Uterus (tissue), 4 donors: ENCODE data around the gene TTC34. TPM values are rescaled to one million over a fixed set of nuclear protein-coding genes. Genes with fewer than 3 reads are reported as not detected.

Source experiments
- DNase-seq, 2 donors: peaks; one replicate each; pipeline ENCODE4 v3.0.0-alpha.2; 2019 to 2020
- H3K27ac ChIP-seq, 2 donors: fragments of 200-600 bp; sonication (generic); 1 replicate in 1 of 2; 2 replicates in 1 of 2; pipeline ENCODE4 v1.5.1; 2016 to 2018
- H3K27me3 ChIP-seq, 2 donors: fragments of 200-600 bp; sonication (generic); one replicate each; pipeline ENCODE4 v1.5.1; 2018 to 2019; ENCODE audit warnings: control low read depth in 1 of 2
- H3K36me3 ChIP-seq, 2 donors: fragments of 200-600 bp; sonication (generic); one replicate each; pipeline ENCODE4 v1.5.1; 2019; ENCODE audit warnings: control low read depth in 1 of 2
- H3K4me1 ChIP-seq, 2 donors: fragments of 200-600 bp; sonication (generic); one replicate each; pipeline ENCODE4 v1.5.1; 2018 to 2019; ENCODE audit warnings: control low read depth in 1 of 2
- H3K4me3 ChIP-seq, 2 donors: fragments of 200-600 bp; sonication (generic); 1 replicate in 1 of 2; 2 replicates in 1 of 2; pipeline ENCODE4 v1.5.1; 2018 to 2019; ENCODE audit warnings: mild to moderate bottlenecking in 1 of 2
- H3K9me3 ChIP-seq, 2 donors: fragments of 200-600 bp; sonication (generic); one replicate each; pipeline ENCODE4 v1.5.1; 2019; ENCODE audit warnings: control low read depth in 1 of 2
- POLR2A ChIP-seq, 2 donors: fragments of 450-650 bp; IDR thresholded peaks; one replicate each; pipeline ENCODE4 v1.6.1; 2016; ENCODE audit warnings: antibody characterized with exemption in 2 of 2, mild to moderate bottlenecking in 1 of 2, moderate library complexity in 1 of 2
- intact Hi-C: fragments of 100-400 bp; cut with DNase I; formaldehyde crosslinking; loops from one replicate; pipeline ENCODE4 v1.15.1; 2023; ENCODE audit warnings: low total_unique reads
- total RNA-seq, 4 donors: library from RNA; depleted of rRNA in 3 of 4; stranded (reverse); fragments of >200 nt in 3 of 4; gene quantifications; one replicate each; pipeline versions ENCODE4 v1.1.0 to v1.2.4, GENCODE V29; 2014 to 2023
- TF ChIP-seq, protein P1 (sequence below), 4 experiments: fragments of 200-600 bp in 2 of 4; fragments of 450-650 bp in 2 of 4; sonication (generic) in 2 of 4; IDR thresholded peaks; one replicate each; pipeline ENCODE4 v1.5.1; 2016 to 2019; ENCODE audit warnings: antibody characterized with exemption in 4 of 4, mild to moderate bottlenecking in 2 of 4, moderate library complexity in 1 of 4
- donor health status: DM: yes; HTN: yes; CAD: no.

The TTC34 gene
- total RNA-seq, 4 donors from 2014 or later: 0.29 to 2.9 (median 0.43) TPM

DNA sequence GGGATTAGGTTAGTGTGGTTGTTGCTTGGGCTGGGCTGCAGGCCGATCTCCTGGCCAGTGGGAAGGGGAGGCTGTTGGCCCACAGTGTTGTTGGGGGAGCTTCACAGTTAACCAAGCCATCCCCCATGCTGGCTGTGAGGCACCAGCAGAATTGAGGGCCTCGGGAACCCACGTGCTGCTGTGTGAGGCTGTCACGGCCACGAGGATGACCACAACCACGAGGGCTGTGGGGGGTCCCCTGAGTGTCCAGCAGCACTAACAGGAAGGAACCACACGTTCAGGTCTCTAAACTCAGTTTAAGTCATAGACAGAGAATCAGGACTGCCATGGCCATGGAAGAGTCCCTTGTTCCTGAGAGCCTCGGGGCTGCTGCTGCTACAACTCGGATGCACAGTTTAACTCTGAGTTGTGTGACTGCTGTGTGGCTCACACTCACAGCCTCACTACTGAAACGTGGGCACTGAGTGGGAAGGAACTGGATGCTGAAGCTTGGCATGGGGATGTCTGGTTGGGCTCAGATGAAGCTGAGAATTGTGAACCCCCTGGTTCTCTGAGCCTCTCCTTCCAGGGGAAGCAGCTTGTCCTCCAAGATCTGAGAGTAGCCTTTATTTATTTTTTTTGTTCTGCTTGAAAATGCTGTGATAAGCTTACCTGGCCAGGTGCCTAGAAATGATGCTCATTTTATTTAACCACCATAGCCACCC is 163.9 kb downstream of the TTC34 start:
- no peak for TF ChIP-seq POLR2A (IDR thresholded peaks at IDR 0.05)
- TF ChIP-seq, protein P1, sequence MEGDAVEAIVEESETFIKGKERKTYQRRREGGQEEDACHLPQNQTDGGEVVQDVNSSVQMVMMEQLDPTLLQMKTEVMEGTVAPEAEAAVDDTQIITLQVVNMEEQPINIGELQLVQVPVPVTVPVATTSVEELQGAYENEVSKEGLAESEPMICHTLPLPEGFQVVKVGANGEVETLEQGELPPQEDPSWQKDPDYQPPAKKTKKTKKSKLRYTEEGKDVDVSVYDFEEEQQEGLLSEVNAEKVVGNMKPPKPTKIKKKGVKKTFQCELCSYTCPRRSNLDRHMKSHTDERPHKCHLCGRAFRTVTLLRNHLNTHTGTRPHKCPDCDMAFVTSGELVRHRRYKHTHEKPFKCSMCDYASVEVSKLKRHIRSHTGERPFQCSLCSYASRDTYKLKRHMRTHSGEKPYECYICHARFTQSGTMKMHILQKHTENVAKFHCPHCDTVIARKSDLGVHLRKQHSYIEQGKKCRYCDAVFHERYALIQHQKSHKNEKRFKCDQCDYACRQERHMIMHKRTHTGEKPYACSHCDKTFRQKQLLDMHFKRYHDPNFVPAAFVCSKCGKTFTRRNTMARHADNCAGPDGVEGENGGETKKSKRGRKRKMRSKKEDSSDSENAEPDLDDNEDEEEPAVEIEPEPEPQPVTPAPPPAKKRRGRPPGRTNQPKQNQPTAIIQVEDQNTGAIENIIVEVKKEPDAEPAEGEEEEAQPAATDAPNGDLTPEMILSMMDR (IDR thresholded peaks at IDR 0.05): no peak
- DNase-seq: no peak
- Histone ChIP-seq H3K27me3 (peaks cover 0 to 4% of the 10 kb centered on the region in 2 donors), H3K36me3 (no peaks in the 10 kb centered on the region), H3K9me3 (no peaks in the 10 kb centered on the region), H3K27ac (no peak overlapping the region), H3K4me1 (peaks cover 0 to 8% of the 10 kb centered on the region in 2 donors), H3K4me3 (no peak overlapping the region)
- intact Hi-C loops: no loop called here

DNA sequence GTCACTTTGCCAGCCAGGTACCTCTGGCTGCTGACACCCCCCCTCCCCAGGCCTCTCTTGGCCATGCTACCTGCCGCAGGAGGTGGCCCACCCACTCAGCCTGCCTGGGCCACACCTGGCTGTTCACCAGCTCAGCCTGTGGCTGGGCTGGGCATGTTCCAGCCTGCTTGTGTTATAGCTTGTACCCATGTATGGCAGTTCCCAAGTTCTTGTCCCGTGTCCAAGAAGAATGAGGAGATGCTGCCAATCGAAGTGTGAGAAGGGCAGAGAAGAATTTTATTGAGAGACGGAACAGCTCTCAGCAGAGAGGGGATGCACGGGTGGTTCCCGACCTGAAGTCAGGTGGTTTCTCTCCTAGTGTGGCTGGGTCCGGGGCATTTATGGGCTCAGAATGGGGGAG is 164.8 kb downstream of the TTC34 start:
- H3K4me1 ChIP-seq: peaks cover 0 to 1% of the 10 kb centered on the region in 2 donors
- H3K27me3 ChIP-seq: peaks cover 4% of the 10 kb centered on the region in 2 donors
- DNase-seq: no peak
- TF ChIP-seq, protein P1 (IDR thresholded peaks at IDR 0.05): no peak
- no peak for TF ChIP-seq POLR2A (IDR thresholded peaks at IDR 0.05)
- intact Hi-C loops: no loop called here
- H3K9me3 ChIP-seq: no peaks in the 10 kb centered on the region
- H3K36me3 ChIP-seq: no peaks in the 10 kb centered on the region
- no peak overlapping the region for H3K27ac ChIP-seq
- H3K4me3 ChIP-seq: no peak overlapping the region

DNA sequence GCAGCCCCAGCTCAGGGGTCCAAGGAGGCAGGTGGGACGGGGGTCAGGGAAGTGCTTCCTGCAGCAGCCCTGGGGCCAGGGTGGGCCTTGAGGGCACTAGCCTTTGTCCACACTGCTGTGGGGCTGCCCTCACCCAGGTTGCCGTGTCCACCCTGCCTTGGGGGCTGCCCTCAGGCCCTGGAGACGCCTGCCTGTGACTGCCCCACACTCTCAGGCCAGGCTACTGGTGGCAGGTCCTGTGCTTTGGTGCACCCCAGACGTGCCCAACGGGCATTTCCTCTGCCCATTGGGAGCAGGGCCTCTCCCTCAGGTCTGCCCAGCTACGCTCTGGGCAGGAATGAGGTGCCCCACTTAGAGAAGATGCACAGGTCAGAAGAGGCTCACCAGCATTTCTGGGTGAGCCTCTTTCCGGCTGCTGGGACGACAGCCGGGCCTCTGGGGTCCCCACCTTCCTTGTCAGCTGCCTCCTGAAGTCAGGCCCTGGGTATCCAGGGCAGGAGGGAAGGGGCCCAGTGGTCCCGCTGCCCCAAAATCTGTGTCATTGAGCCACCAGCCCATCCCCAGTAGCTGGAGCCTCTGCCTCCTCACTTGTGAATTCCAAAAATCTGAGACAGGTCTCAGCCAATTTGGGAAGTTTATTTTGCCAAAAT is 166.0 kb downstream of the TTC34 start:
- Histone ChIP-seq H3K4me3 (no peak overlapping the region), H3K36me3 (no peaks in the 10 kb centered on the region), H3K27me3 (peaks cover 4 to 7% of the 10 kb centered on the region in 2 donors), H3K9me3 (no peaks in the 10 kb centered on the region), H3K4me1 (no peaks in the 10 kb centered on the region), H3K27ac (no peak overlapping the region)
- intact Hi-C loops: no loop called here
- TF ChIP-seq, protein P1 (IDR thresholded peaks at IDR 0.05): no peak
- TF ChIP-seq POLR2A (IDR thresholded peaks at IDR 0.05): no peak
- DNase-seq: no peak

DNA sequence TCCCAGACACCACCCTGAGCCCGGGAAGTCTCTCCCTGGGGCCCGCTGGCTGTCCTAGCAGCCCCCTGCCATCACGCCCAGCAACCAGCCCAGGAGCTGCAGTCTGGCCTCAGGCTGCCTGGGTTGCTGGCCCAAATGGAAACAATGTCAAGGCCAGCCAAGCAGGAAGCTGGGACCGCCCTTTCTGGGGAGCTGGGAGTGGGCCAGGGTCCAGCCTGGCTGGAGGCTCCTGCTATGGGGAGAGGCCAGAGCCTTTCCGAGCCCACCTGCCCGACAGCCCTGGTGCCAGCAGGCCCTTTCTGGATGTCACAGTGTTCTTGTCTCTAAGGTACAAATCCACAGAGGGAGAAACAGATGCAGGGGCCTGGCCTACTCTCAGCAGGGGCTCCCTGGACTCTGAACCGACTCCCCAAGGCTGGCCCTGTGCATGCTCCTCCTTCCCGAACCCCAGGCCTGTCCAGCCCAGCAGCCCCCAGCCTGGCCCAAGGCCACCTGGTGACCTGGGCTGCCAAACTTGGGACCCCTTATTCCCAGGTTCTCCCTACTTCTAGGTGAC is 167.5 kb downstream of the TTC34 start:
- DNase-seq: no peak
- Histone ChIP-seq H3K4me3 (no peak overlapping the region), H3K27ac (no peak overlapping the region), H3K27me3 (peaks cover 13 to 15% of the 10 kb centered on the region in 2 donors), H3K36me3 (no peaks in the 10 kb centered on the region), H3K4me1 (peaks cover 0 to under 1% of the 10 kb centered on the region in 2 donors), H3K9me3 (no peaks in the 10 kb centered on the region)
- TF ChIP-seq, protein P1 (IDR thresholded peaks at IDR 0.05): no peak
- no peak for TF ChIP-seq POLR2A (IDR thresholded peaks at IDR 0.05)
- intact Hi-C loops: no loop called here

DNA sequence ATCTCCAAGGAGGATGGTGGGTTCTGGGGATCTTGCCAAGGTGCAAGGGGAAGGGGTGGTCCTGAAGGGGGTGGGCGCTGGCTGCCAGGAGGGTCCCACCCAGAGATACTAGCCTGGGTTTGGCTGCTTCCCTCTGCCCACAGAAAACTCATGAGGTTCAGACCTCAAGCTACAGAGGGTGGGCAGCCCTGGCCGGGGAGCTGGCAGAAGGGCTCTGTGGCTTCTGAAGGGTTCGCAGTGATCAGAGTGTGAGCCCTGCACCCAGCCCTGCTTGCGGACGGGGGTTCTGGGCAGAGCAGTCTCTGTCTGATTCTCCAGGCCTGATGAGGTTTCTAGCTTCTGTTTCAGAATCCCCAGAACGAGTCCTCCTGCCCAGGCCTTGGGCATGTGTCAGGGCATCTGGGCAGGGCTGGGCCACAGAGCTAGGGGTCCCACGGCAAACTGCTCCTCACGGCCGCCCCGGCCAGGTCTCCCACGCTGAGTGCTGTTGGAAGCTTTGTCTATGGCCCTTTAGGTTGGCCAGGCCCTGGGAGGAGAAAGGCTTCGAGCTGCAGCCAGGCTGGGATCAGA is 168.0 kb downstream of the TTC34 start:
- no peak overlapping the region for H3K4me3 ChIP-seq
- no peak for DNase-seq
- H3K27ac ChIP-seq: no peak overlapping the region
- peaks cover 16 to 19% of the 10 kb centered on the region in 2 donors for H3K27me3 ChIP-seq
- TF ChIP-seq POLR2A (IDR thresholded peaks at IDR 0.05): no peak
- TF ChIP-seq, protein P1 (IDR thresholded peaks at IDR 0.05): no peak
- no peaks in the 10 kb centered on the region for H3K36me3 ChIP-seq
- H3K4me1 ChIP-seq: peaks cover 0 to 4% of the 10 kb centered on the region in 2 donors
- H3K9me3 ChIP-seq: no peaks in the 10 kb centered on the region
- intact Hi-C loops: no loop called here
